H1 (cell line): ENCODE measurements around the gene FTMT. TPM values are rescaled to one million over a fixed set of nuclear protein-coding genes. Genes with fewer than 3 reads are reported as not detected.

ENCODE experiments used
- GTF2F1 ChIP-seq: IDR thresholded peaks from 2 replicates; pipeline ENCODE4 v1.6.1; 2012; ENCODE audit warnings: low read depth, low read length, improper control_type of control experiment, borderline replicate concordance
- KDM4A ChIP-seq: IDR thresholded peaks from one replicate; pipeline ENCODE4 v1.7.1; 2012; ENCODE audit warnings: low read depth, mild to moderate bottlenecking, moderate library complexity, low read length, inconsistent platforms; ENCODE audit not compliant: severe bottlenecking
- KDM5A ChIP-seq: fragments of 200-600 bp; IDR thresholded peaks from 2 replicates; pipeline ENCODE4 v1.7.1; 2012; ENCODE audit warnings: mild to moderate bottlenecking, low read length, inconsistent platforms, mixed read lengths
- NRF1 ChIP-seq: IDR thresholded peaks from 2 replicates; pipeline ENCODE4 v1.6.1; 2011; ENCODE audit warnings: mild to moderate bottlenecking, low read depth, low read length, improper control_type of control experiment
- PHF8 ChIP-seq: fragments of 200-600 bp; sonication (generic); conservative IDR thresholded peaks from 2 replicates; pipeline ENCODE4 v1.7.1; 2012; ENCODE audit warnings: low read depth, mild to moderate bottlenecking, inconsistent platforms, low read length, moderate library complexity
- POLR2AphosphoS5 ChIP-seq: IDR thresholded peaks from 2 replicates; pipeline ENCODE4 v1.6.1; 2011; ENCODE audit warnings: low read depth, low read length
- RFX5 ChIP-seq: IDR thresholded peaks from 2 replicates; pipeline ENCODE4 v1.6.1; 2011; ENCODE audit warnings: low read depth, low read length, improper control_type of control experiment, borderline replicate concordance
- SIX5 ChIP-seq: IDR thresholded peaks from 2 replicates; pipeline ENCODE4 v1.6.1; 2011; ENCODE audit warnings: mild to moderate bottlenecking, low read depth, low read length
- SP1 ChIP-seq: IDR thresholded peaks from 2 replicates; pipeline ENCODE4 v1.6.1; 2011; ENCODE audit warnings: low read depth, low read length
- polyA plus RNA-seq, 7 experiments: library from polyadenylated mRNA; depleted of rRNA in 3 of 7; stranded (reverse) in 5 of 7; unstranded in 2 of 7; fragments of >200 nt in 5 of 7; fragments of 200-250 nt in 2 of 7; gene quantifications; 1 replicate in 5 of 7; 2 replicates in 1 of 7; 4 replicates in 1 of 7; pipeline versions ENCODE4 v1.2.1 to v1.2.3, GENCODE V29; 2011 to 2013; ENCODE audit warnings: missing spikeins in 2 of 7, mixed read lengths in 2 of 7
- total RNA-seq: library from RNA; stranded (reverse); fragmentation: NEBNext Ultra II Directional; extraction: Animal tissue kit (Norgen Biotek cat#: 25700); gene quantifications from 2 replicates; pipeline ENCODE4 v1.2.1, GENCODE V29; 2021

FTMT gene
- total and polyA plus RNA-seq, 2 of the 8 experiments (the other 6 are each of a cell fraction or from before 2014, with no cell fraction given), result not detected

DNA sequence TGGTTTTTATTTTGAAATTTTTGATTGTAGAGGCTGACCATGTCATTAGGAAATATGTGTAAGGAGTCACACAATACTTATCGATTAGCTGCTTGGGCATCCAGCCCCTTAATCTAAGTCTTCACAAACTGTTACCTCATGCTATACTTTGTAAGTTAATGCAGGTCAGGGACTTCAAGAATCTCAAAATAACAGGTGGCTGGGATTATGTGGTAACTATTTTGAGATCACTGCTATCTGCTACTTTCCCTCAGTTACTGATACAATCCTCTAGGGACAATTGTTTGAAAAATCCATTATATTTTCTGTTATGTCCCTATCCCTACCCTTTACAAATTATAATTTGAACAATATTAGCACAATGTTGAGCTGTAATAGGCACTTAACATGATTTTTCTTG is 21.7 kb downstream of the FTMT start (continued):
- no peak for TF ChIP-seq GTF2F1
- no peak for TF ChIP-seq KDM5A
- no peak for TF ChIP-seq RFX5
- no peak for TF ChIP-seq NRF1
- TF ChIP-seq SP1, result no peak
- TF ChIP-seq KDM4A, result no peak
- TF ChIP-seq PHF8, result no peak
- no peak for TF ChIP-seq SIX5
- no peak for TF ChIP-seq POLR2AphosphoS5
